D341Med (cell line): Measurements from ENCODE around the gene PVRIG.
"Not testable (repeated sequence)": the region's sequence is repeated elsewhere in the genome, so short reads cannot be mapped to it uniquely, and the experiment has no call there.

Experiments
- DNase-seq: peaks from one replicate; pipeline ENCODE4 v3.0.0; 2012; ENCODE audit warnings: low spot score

Gene PVRIG

GRCh38 chr7:100195222-100195621 lies 24.5 kb upstream of the PVRIG start:
- no peak for DNase-seq

- DNase-seq: not testable (repeated sequence)
Measured at GRCh38 chr7:100195901-100196322, 23.8 kb upstream of the PVRIG start.

DNA sequence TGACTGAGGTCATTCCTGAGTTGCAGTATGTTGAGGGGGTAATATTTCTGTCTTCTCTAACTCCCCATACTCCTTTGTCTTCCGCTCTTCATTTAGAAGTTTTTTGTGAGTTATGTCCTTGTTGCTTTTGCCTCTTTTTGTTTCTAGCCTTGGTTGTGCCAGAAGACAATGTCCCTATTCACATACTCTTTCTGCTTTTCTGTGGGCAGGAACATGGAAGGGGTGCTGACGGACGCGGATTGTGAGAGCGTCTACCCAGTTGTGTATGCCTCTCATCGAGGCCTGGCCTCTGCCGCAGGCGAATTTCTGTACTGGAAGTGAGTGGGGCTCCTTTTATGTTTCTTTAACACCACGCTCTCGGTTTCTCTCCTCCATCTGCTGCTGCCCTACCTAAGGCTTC lies 21.5 kb upstream of the PVRIG start:
- no peak for DNase-seq

DNA sequence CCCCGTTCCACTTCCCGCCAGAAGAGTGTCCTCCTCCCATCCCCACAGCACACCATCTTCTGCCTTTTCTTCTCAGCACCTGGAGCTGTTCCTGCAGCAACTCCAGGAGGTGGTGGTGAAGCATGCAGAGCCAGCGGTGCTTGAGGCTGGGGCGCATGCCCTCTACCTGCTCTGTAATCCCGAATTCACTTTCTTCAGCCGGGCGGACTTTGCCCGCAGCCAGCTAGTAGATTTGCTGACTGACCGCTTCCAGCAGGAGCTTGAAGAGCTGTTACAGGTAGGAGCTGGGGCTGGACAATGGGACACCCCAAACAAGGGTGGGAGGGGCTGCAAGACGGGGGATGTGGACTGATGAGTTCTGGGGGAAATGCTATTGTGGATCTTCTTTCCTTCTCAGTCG lies 19.1 kb upstream of the PVRIG start:
- no peak for DNase-seq

DNA sequence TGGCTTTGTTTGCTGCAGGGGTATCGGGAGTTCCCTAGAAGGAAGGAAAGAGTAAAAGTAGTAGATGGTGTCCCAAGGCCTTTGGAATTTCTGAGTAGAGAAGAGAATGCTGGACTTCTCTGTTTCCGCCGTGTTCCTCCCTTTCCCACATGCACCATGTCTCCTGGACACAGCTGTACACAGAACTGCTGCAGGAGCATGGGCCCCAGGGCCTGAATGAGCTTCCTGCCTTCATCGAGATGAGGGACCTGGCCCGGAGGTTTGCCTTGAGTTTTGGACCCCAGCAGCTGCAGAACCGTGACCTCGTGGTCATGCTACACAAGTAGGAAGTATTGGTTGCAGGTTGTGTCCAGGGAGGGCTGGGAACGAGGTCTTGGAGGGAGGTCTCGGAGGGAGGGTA lies 15.3 kb upstream of the PVRIG start:
- no peak for DNase-seq

GRCh38 chr7:100208911-100209408 lies 10.8 kb upstream of the PVRIG start:
- DNase-seq: no peak

GRCh38 chr7:100209493-100209892 lies 10.3 kb upstream of the PVRIG start:
- DNase-seq: no peak

DNA sequence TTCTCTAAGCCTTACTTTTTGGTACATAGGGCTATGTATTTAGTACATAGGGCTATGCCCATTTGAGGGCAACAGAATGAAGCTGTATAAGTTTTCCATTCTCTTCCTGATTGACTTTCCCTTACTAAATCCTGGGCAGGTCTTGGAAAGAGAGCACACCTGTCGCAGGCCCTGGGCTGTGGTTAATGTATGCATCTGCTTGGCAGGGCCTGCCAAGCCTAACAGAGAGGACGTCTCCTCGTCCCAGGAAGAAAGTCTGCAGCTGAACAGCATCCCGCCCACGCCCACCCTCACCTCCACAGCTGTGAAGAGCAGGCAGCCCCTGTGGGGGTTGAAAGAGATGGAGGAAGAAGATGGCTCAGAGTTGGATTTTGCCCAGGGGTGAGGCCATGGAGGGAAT lies 8.9 kb upstream of the PVRIG start:
- DNase-seq: no peak

GRCh38 chr7:100211342-100211780 lies 8.4 kb upstream of the PVRIG start:
- DNase-seq: no peak

DNA sequence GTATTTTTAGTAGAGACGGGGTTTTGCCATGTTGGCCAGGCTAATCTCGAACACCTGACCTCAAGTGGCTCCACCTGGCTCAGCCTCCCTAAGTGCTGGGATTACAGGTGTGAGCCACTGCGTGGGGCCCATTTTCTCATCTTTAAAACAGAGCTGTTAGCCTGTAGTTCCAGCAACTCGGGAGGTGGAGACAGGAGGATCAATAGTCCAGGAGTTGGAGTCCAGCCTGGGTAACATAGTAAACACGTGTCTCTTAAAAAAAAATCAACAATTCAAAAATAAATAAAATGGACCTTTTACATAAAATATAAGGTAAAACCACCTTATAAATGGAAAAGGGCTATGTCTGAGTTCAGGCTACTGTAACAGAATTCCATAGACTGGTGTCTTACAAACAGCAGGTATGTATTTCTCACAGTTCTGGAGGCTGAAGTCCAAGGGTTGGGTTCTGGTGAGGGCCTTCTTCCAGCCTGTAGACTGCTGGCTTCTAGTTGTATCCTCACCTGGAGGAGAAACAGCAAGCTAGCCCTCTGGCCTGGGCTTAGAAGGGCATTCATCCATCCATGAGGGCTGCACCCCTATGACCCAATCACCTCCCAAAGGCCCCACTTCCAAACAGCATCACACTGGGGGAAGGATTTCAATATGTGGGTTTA lies 7.0 kb upstream of the PVRIG start:
- no peak for DNase-seq

- no peak for DNase-seq
Measured at GRCh38 chr7:100213672-100214071, 6.1 kb upstream of the PVRIG start.

DNA sequence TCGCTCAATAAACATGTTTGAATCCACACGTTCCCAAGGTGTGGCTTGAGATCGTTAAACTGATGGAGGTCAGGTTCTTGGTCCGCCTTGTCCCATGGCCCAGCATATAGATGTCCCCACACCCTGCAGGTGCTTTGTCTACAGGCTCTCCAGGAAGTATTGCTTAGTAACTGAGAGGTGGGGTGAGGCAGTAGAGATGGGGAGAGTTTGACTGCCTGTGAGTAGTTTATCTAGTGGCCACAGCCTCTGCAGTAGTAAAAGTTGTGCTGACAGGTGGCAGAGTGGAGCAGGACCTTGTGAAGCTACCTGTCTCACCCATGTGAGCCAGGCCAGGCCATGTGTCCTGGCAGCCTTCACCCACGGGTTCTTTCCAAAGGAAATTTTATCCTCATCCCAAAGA lies 5.4 kb upstream of the PVRIG start:
- not testable (repeated sequence) for DNase-seq

DNA sequence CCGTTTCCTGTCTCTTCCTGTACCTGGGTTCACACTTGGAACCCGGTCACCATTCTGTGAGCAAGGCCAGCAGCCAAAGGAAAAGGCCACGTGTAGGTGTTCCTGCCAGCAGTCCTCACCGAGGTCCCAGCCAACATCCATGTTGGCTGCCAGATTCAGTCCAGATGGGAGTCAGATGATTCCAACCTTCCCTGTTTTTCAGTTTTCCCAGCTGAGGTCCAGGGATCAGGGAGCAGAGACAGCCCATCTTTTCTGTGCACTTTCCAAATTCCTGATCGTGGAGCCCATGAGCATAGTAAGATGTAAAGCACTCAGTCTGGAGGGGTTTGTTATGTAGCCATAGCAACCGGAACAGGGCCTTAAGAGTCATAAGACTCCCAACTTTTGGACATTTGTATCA lies 3.9 kb upstream of the PVRIG start:
- DNase-seq: no peak

DNA sequence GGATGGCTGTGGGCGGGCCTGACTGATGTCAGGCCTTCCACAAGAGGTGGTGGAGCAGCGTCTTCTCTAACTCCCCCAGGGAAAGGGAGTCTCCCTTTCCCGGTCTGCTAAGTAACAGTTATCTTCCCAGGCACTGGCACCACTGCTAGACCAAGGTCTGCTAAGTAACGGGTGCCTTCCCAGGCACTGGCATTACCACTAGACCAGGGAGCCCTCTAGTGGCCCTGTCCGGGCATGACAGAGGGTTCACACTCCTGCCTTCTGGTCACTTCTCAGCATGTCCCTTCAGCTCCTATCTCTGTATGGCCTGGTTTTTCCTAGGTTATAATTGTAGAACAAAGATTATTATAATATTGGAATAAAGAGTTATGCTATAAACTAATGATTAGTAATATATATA lies 1.8 kb upstream of the PVRIG start:
- not testable (repeated sequence) for DNase-seq

- DNase-seq: no peak
Measured at GRCh38 chr7:100219271-100219737, 445 bp upstream of the PVRIG start.

- no peak for DNase-seq
Measured at GRCh38 chr7:100220586-100221230, 959 bp downstream of the PVRIG start.

- DNase-seq: no peak
Measured at GRCh38 chr7:100221231-100221718, 1.5 kb downstream of the PVRIG start.

DNA sequence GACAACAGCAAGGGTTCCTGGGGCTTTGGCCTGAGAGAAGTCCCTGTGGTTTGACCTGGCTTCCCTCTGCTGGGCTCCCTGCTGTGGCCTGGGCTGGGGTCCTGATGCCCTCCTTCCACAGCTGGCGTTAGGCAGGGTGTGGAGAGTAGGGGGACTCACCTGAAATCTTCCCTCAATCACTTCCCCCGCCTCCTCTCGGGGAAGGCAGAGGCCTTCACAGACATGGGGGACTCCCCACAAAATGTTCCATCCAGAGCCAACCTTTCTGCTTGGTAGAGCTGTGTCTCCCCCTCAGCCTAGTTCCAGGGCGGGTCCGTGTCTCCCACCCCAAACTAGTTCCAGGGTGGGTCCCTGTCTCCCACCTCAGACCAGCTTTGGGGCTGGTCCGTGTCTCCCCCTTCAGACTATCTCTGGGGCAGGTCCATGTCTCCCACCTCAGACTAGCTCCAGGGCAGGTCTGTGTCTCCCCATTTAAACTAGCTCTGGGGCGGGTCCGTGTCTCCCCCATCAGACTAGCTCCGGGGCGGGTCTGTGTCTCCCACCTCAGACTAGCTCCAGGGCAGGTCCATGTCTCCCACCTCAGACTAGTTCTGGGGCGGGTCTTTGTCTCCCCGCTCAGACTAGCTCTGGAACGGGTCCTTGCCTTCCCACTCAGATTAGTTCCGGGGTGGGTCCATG lies 2.2 kb downstream of the PVRIG start:
- no peak for DNase-seq

DNA sequence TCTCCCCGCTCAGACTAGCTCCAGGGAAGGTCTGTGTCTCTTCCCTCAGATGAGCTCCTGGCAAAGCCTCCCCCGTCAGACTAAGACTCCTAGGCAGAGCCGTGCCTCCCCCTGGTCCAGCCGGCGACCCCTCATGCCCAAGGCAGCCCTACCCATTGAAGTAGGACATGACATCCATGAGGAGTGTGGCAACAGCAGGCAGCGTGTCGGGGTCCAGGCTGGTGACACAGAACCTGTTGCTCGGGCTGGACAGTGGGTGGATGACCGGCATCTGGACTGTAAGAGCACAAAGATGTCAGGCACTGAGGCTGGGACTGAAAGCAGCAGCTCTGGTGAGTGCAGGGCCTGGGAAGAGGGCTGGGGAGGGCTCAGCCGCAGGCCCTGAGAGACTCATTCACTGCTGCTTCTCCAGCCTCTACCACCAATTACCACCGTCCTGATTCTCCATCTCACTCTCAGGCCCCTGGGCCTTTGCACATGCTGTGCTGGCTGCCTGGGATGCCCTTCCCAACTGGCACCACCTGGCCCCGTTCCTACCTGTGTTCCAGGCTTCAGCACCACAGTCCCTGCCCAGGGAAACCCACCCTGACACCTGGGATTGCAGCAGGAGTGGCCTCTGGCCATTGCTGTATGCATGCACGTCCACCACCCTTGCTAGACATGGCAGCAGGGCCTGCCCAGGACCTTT lies 2.8 kb downstream of the PVRIG start:
- no peak for DNase-seq

- not testable (repeated sequence) for DNase-seq
Measured at GRCh38 chr7:100223376-100223927, 3.7 kb downstream of the PVRIG start.

DNA sequence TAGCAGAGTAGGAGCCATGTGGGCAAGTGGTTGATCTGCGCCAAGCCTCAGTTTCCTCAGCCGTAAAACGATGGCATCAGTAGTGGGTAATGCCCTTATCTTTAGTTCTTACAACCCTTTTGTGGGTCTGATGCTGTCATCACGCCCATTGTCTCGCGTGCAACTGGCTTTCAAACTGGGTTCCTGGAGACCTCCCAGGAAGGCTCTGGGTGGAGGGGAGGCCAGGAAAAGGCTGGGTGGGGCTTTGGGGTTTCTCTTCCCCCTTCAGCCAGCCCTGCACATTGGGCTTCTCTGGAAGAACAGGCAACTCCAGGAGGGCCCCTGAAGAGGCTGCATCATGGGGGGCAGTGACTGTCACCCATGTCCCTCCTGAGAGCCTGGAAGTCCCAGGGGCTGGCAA lies 5.1 kb downstream of the PVRIG start:
- DNase-seq: not testable (repeated sequence)
